Activated CD8-positive, alpha-beta memory T cell treated with anti-CD3 and anti-CD28 coated beads, Interleukin-2, amount 50 U/mL, for 48 hours (primary cell): ENCODE results near the gene RPSA.
"Not testable (repeated sequence)": the region's sequence is repeated elsewhere in the genome, so short reads cannot be mapped to it uniquely, and the experiment has no call there.

Experiments used
- DNase-seq: peaks from one replicate; pipeline ENCODE4 v3.0.0-alpha.2; 2020

RPSA gene

DNA sequence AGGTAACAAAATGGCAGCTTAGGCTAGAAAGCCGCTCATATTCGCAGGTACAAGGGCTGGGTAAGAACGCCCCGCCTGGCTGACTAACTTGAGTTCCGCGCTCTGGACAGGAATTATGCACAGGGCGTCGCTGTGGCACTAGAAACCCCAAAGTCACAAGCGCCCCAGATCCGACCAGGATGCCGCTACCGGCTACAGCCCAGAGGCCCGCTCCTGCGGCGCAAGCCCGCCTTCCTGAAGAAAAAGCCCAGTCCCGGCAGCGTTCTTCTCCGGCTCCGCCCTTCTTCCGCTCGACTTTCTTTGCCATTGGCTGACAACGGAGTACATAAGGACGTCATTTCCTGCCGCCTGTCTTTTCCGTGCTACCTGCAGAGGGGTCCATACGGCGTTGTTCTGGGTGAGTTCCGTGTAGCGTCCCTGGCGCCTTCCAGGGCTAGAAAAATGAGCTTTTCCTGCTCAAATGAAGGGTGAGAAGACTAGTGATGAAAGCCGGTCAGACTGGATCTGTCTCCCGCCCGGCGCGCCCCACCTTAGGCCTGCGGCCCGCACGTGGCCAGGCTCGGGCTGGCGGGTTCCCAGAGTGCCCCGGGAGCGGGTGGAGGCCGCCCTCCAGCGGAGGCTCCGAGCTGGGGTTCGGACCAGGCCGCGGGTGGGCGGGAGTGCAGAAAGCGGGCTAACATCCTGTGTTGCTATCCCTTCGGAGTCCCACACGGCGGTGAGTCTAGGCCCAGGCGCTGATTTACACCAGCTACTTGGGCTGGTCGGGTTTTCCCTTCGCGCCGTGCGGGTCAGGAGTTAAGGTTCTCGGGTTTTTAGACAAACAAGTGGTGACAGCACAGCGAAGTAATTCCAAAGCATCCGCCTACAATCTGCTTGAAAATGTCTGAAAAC, at the start of gene RPSA:
TSS of gene RPSA (plus strand) at position 353 of the 891 bp plus-strand sequence. CDS start 934 bp downstream, outside the sequence.
- peak; percentile 94 for DNase-seq

DNA sequence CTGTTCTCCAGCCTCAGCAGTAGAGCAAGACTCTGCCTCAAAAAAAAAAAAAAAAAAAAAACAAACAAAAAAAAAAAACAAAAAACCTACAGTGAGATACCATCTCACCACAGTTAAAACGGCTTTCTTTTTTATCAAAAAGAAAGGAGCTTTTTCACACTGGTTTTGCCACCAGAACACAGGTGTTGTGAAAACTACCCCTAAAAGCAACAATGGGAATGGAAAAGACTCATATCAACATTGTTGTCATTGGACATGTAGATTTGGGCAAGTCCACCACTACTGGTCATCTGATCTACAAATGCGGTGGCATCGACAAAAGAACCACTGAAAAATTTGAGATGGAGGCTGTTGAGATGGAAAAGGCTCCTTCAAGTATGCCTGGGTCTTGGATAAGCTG, 48.2 kb upstream of the RPSA start:
- DNase-seq = no peak

DNA sequence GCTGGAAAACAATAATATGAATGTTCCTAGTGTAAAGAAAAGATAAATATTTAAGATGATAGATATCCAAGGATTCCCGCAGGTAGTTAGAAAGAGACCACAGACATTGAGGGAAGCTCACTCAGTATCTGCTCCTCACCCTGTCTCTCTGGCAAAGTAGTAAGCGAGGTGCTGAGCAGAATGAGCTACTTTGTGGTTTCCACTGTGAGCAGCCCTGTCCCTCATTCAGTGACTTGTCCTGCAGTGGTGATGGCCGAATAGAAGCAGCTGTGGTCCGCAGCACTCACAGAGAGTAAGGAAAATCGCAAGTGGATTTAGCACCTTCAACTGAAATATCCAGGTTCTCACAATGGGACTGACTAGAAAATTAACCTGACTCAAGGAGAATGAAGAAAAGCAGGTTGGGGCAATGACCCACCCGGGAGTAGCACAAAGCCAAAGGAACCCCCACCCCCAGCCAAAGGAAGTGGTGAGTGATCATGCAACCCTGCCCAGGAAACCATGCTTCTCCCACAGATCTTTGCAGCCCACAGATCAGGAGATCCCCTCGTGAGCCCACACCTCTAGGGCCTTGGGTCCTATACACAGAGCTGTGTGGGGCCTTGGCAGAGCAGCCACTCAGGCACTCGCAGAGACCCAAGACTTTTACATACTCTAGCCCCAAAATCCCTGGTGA, 45.1 kb upstream of the RPSA start:
- peak; percentile 77 for DNase-seq

DNA sequence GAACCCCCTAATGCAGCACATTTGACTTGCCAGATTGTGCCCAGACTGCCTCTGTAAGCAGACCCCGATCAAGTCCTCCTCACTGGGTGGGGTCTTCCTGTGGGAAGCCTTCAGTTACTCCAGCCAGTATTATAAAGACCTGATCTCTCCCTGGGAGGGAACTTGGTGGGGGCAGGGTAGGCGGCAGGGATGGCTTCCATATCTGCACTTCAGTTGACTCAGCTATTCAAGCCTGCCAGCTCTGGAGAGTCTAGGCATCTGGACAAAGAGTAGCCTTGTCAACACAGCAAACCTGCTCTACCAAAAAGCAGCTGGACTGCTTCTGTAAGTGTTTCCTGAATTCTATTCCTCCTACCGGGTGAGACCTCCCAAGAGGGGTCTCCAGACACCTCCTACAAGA, 44.3 kb upstream of the RPSA start:
- no peak for DNase-seq

DNA sequence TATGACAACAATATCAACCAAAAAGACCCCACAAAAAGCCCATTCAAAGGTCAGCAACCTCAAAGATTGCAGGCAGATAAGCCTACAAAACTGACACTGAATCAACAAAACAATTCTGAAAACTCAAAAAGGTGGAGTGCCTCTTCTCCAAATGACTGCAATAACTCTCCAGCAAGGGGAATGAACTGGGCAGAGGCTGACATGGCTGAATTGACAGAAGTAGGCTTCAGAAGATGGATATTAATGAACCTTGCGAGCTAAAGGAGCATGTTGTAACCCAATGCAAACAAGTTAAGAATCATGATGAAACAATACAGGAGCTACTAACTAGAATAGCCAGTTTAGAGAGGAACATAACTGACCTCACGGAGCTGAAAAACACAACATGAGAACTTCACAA, 43.7 kb upstream of the RPSA start:
- no peak for DNase-seq

DNA sequence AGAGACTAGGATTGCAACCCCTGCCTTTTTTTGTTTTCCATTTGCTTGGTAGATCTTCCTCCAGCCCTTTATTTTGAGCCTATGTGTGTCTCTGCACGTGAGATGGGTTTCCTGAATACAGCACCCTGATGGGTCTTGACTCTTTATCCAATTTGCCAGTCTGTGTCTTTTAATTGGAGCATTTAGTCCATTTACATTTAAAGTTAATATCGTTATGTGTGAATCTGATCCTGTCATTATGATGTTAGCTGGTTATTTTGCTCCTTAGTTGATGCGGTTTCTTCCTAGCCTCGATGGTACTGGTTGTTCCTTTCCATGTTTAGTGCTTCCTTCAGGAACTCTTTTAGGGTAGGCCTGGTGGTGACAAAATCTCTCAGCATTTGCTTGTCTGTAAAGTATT, 36.1 kb upstream of the RPSA start:
- not testable (repeated sequence) for DNase-seq

DNA sequence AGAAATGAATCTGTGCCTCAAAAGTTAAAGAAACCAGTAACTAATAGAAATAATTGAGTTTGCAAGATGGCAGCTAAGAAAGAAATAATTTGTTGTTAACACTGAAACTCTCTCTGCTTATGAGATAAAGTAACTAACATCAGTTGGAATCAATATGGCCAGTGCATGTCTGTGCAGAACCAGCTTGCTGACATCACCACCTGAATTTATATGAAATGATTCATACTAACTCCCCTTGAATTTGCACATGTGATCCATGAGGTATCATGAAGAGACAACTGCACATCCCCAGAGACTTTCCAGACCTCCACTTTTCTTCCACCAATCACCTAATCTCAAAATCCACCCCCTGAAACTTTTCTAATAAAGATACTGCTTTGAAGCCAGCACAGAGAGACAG, 33.7 kb upstream of the RPSA start:
- no peak for DNase-seq

DNA sequence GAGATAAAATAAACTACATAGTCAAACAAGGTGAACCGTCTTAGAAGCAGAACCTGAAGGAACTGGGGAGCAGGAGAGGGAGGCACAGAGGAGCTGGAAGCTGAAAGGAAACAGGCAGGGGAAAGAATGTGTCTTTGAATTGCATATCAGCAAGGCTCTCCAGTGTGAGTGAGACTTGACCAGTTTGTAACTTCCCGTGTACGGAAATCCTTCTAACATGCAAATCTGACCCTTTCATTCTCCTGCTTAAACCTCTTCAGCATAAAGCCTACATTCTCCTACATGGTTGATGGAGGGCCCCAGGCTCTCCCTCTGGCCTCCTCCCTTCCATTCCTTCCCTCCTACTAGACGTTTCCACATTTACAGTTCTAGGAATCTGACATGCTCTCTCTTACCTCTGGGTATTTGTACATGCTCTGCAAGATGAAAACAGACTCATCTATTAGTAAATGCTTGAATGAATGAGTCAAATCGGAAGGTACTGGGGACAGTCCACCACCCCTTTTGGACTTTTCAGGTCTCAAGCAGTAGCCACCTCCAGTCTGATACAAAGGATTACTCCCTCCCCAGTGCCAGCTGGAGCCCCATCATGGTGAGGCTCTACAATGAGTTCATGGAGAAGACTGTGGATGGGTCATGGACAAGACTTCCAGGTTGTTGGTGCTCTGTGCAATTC, 29.4 kb upstream of the RPSA start:
- DNase-seq = no peak

DNA sequence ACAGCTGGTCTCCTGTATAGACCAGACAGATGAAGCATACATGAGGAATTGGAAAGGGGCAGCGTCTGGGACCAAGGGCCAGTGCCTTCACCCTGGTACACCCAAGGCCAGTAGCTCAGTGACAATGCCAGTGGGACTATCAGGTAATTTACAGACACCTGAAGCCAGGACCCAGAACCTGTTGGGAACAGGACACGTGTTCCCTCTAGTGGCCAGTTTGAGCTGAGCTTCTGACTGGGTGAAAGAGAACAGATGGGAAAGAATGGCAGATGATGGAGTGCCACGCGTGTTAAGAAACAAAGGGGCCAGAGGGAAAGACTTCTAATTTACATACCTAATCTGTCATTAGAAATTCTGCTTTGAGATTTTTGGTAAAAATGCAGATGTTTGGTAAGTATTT, 28.4 kb upstream of the RPSA start:
- no peak for DNase-seq

DNA sequence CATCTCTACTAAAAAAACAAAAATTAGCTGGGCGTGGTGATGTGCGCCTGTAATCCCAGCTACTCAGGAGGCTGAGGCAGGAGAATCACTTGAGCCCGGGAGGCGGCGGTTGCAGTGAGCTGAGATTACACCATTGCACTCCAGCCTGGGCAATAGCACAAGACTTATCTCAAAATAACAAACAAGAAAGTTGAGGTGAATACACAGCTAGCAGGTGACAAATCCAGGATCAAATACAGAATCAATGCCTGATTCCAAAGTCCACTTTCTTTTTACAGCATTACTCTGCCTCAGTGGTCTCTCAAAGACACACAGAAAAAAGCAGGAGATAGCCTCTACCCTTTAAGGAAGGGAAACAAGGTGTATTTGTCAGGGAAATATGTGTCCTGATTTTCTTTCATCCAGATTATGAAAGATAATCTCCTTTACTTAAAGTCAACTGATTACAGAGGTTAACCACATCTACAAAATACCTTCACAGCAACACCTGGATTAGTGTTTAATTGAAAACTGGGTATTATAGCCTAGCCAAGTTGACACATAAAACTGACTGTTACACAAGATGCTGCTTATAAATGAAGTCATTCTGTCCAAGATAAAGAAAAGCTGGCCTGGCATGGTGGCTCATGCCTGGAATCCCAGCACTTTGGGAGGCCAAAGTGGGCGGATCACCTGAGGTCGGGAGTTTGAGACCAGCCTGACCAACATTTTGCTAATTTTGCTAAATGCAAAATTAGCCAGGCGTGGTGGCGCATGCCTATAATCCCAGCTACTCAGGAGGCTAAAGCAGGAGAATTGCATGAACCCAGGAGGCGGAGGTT, 27.4 kb upstream of the RPSA start:
- DNase-seq = no peak

DNA sequence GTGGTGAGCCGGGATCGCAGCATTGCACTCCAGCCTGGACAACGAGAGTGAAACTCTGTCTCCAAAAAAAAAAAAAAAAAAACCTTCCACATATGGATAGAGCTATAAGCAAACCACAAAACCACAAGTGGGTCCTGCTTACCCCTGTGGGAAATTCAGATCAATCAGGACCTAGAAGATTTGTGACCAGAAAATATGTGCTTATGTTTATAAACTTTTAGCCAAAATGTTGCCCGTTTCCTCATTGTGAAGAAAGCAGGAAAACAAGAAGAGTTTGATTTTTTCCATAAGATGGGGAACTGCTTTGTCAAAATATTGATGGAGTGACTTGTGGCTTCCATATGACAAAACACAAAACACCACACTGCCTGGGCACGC, 26.8 kb upstream of the RPSA start:
- DNase-seq = no peak

DNA sequence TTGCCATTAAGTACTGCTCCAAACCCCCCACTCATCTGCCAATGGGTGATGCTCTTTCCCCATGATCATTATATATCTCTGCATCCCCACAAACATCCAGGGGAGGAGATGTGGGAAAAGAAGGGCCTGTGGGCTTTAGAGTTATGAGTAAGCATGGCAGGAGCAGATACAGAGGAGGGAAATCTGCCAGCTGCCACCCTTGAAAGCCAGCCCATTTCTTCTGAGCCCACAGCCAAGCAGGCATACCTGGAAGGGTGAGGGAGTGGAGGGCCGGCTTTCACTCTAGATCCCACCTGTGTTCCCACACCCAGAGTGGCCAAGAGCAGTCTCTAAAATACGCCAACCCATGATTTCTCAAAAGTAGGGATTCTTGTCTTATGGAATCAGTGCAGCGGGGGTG, 25.1 kb upstream of the RPSA start:
- no peak for DNase-seq

DNA sequence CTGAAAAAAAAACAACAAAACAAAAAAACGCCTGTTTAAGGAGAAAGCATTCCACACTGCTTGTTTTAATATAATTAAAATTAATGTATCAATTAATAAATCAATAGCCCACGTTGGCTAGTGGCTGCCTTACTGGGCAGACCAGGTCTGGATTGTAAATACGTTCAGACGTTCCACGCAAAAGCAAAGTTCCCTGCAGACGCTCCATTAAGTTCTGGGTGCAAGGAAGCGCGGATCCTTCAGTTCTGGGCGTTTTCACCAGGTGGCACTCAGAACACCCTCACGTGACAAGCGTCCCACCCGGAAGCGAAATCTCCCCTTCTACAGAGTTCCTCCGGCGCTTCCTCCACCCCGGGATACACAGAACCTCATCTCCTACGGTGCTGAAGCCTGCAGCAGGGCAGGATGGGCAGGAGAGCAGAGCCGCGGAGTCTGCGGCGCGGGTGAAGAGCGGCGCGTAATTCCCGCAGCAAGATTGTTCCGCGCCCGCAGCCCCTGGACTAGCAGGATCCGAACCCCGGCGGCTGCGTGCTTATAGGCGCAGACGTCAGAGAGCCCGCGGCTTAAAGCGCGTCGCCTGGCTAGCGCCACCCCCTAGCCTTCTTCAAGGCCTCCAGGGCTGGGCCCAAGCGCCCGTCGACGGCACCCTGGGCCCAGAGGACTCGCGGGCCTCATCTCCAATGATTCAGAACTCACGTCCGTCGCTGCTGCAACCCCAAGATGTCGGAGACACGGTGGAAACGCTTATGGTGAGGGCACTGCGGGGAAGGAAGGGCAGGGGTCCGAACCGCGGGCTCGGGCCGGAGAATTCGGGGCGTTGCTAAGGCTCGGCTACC, 23.3 kb upstream of the RPSA start, which contains the start of gene SLC25A38:
TSS of gene SLC25A38 (plus strand) at position 326 of the 836 bp plus-strand sequence. CDS start at position 681, 355 bp downstream.
- peak; percentile 88 for DNase-seq

DNA sequence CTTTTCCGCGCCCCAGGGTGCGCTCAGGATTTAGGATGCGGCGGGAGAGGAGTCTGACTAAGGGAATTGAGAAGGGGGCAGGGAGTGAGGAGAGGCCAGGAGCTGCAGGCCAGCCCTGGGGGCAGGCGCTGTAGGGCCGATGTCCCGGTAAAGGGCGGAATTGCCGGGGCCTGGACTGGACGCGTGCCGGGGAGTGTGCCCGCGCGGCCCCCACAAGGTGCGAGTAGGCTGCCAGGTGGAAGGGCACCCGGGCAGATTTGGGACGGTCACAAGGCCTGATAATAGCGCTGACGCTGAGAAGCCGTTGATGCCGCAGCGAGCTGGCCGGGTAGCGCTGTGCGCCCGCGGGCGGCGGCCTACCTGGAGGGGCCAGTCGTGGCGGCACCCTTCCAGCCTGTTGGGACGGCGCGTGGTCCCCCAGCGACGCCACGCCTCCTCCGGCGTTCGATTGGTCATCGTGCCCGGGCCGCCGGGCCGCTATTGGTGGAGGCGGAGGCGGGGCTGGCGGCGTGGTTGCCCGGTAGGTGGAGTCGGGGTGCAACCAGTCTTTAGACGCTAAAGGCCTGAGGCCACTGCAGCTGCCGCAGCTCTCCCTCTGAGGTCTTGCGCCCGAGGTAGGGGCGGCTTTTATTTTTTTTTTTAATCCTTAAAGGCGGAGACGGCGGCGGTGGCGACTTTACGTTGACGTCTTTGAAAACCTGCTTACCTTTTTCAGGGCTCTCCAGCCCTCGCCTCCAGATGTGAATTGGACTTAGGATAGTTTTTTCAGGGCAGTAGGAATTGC, 22.4 kb upstream of the RPSA start:
- peak; percentile 97 for DNase-seq

DNA sequence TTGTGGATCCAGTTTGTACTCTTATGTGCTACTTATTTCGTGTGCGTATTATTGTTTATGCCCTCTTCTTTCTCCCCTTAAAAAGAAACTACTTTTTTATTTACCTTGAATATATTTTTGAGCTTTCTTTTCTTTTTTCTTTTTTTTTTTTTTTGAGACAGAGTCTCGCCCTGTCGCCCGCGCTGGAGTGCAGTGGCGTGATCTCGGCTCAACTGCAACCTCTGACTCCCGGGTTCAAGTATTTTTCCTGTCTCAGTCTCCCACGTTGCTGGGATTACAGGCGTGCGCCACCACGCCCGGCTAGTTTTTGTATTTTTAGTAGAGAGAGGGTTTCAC, 21.9 kb upstream of the RPSA start:
- no peak for DNase-seq

DNA sequence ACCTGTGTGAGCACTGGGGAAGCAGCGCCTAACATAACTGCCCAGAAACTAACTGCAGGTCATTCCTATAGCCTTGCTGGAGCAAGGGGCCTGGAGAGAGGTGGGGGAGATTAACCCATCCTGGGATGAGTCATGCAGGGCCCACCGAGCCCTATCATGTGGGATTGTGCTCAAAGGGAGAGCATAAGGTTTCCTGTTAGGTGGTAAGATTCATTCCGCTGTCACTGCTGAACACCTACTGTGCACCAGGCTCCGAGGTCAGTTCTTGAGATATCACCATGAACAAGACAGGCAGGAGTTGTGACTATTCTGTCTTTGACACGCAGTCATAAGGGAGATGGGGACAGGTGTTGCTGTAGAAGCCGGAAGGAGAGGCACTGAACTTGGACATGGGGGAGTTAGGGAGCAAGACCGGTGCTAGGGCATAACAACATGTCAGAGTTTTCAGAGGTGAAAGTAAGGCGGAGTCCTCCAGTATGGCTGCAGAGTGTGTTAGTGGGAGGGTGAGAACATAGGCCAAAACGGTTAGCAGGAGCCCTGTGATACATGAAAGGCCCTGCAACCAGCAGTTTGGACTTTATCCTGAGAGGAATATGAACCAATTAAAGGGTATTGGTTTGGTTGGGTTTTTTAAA, 20.9 kb upstream of the RPSA start:
- no peak for DNase-seq

DNA sequence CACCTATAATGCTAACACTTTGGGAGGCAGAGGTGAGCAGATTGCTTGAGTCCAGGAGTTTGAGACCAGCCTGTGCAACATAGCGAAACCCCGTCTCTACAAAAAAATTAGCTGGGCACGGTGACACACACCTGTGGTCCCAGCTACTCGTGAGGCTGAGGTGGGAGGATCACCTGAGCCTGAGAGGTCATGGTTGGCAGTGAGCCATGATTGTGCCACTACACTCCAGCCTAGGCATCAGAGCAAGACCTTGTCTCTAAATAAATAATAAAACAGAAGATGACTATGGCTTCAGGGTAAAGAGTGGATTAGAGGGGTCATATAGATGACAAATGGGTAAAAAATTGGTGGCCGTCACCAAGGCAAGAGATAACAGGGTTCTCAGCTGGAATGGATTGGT, 20.2 kb upstream of the RPSA start:
- DNase-seq = no peak

DNA sequence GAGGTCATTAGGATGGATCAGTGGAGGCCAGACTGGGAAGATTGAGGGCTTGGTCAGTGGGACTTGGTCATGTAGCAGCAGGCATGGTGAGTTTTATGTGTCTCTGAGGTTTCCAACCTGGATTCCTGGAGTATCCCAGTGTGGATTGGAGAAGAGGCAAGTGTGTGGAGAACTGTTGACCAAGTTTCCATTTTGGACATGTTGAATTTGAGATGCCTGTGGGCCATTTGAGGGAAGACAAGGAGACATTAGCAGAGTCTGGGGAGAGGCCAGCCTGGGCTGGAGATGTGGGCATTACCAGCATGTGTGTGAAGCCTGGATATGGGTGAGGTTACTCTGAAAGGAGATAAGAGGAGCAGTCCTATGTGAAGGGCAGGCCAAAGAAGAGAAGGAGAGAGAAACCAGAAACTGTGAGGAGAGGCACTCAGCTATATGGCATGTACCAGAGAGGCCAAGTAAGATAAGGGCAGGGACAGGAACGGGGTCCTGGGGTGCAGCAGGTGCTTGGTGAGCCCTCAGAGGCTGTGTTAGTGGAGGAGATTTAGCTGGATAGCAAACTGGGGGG, 19.0 kb upstream of the RPSA start:
- DNase-seq = no peak

DNA sequence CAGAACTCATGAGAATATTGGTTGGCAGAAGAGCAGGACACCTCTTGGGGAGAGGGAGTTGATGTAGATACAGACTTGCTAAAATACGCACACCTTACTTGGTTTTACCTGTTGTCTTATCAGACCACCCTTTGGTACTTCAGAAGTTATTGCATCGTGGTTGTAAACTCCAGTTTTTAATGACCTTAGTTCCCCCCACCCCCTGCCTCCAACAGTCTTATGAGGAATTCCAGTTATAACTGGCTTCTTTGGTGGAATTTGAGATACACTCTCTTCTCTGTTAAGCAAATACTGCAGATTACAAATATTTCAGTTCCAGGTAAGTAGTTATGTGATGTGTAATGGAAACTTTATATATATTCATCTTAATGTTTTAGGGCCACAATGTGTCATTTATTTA, 18.4 kb upstream of the RPSA start:
- no peak for DNase-seq

DNA sequence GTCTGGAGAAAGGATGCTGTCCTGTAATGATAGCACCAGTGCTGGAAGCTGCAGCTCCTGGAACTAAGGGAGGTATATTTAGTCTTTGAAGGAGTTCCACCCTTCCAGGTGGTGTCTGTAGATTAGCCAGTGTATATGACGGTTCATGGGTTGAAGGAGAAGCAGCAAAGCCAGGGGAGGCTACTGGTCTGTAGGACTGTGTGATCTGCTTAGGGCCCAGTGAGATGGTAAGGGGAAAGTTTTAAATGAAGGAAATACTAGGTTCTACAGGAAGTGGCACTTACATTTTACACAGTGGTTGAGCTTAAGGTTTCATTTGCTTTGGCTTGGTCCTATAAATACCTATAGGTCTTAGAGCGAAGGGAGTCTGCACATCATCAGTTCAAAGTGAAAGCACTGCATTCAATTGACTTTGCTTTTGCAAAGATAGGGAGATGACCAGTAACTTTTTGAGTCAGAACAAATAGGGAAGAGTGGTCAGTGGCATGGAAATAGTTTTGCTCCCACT, 17.7 kb upstream of the RPSA start:
- no peak for DNase-seq
